HL-60 (cell line): ENCODE data around the gene LMTK2.

Experiments
- DNase-seq, 2 experiments: peaks; one replicate each; pipeline ENCODE4 v3.0.0-alpha.2; 2010 to 2020; ENCODE audit warnings: low read depth in 1 of 2, low spot score in 1 of 2
- H3K27ac ChIP-seq: fragments of 250-450 bp; sonication (Bioruptor Pico); replicated peaks from 2 replicates; pipeline ENCODE4 v1.5.1; 2020; ENCODE audit warnings: mild to moderate bottlenecking, moderate library complexity
- H3K27me3 ChIP-seq: fragments of 250-450 bp; sonication (Bioruptor Pico); 2 replicates; pipeline ENCODE4 v1.5.1; 2021; ENCODE audit warnings: mild to moderate bottlenecking, moderate library complexity; ENCODE audit not compliant: insufficient read depth, poor library complexity, severe bottlenecking
- H3K4me3 ChIP-seq: replicated peaks from 2 replicates; pipeline ENCODE4 v1.5.1; 2011; ENCODE audit warnings: mild to moderate bottlenecking, control low read depth, low read length; ENCODE audit not compliant: insufficient read depth
- GABPA ChIP-seq: IDR thresholded peaks from 2 replicates; pipeline ENCODE4 v1.6.1; 2012; ENCODE audit warnings: low read depth
- POLR2AphosphoS5 ChIP-seq: IDR thresholded peaks from 2 replicates; pipeline ENCODE4 v1.6.1; 2012; ENCODE audit warnings: low read depth
- SPI1 ChIP-seq: IDR thresholded peaks from 2 replicates; pipeline ENCODE4 v1.6.1; 2012; ENCODE audit warnings: low read depth, mild to moderate bottlenecking, borderline replicate concordance
- TF ChIP-seq, protein P1 (sequence below): IDR thresholded peaks from one replicate; pipeline ENCODE4 v1.5.1; 2011; ENCODE audit warnings: low read length, control low read depth, inconsistent platforms; ENCODE audit not compliant: insufficient read depth
- TF ChIP-seq, protein P2 (sequence below): IDR thresholded peaks from 2 replicates; pipeline ENCODE4 v1.6.1; 2012; ENCODE audit warnings: low read depth; ENCODE audit not compliant: insufficient replicate concordance

Gene LMTK2

DNA sequence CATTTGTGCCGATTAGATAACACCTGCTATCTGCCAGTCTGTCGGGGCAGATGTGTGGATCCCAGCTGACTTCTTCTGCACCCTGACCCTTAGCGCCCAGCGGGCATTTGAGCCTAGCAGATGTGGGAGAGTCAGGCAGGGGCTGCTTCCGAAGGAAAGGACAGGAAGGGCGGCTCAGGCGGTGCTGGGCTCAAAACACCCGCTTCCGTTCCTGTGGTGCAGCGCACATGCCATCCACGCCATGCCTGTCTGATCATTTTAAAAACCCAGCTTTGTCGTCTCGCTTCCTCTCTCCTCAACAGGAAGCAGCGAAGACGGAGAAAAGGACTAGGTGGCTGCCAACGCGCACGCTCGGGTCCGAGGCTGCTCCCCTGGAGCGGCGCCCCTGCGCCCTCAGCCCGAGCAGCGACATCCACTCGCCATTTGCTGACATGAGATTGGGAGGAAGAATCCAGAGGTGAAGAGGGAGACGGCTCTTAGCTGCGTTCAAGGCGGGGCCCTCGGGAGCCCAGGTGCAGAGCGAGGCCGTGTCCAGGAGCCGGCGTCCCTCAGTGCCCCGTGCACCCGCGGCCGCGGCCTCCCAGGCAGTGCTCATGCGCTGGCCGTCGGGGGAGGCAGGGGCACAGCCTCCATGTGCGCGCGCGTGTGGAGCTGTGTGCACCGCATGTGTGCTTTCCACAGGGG lies 98.6 kb downstream of the LMTK2 start:
- Histone ChIP-seq H3K27me3 (no peaks in the 10 kb centered on the region), H3K4me3 (no peak overlapping the region), H3K27ac (no peak overlapping the region)
- DNase-seq: no peak
- TF ChIP-seq, protein P1, sequence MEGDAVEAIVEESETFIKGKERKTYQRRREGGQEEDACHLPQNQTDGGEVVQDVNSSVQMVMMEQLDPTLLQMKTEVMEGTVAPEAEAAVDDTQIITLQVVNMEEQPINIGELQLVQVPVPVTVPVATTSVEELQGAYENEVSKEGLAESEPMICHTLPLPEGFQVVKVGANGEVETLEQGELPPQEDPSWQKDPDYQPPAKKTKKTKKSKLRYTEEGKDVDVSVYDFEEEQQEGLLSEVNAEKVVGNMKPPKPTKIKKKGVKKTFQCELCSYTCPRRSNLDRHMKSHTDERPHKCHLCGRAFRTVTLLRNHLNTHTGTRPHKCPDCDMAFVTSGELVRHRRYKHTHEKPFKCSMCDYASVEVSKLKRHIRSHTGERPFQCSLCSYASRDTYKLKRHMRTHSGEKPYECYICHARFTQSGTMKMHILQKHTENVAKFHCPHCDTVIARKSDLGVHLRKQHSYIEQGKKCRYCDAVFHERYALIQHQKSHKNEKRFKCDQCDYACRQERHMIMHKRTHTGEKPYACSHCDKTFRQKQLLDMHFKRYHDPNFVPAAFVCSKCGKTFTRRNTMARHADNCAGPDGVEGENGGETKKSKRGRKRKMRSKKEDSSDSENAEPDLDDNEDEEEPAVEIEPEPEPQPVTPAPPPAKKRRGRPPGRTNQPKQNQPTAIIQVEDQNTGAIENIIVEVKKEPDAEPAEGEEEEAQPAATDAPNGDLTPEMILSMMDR: no peak
- TF ChIP-seq GABPA (no peak), POLR2AphosphoS5 (no peak), SPI1 (no peak)
- TF ChIP-seq, protein P2, sequence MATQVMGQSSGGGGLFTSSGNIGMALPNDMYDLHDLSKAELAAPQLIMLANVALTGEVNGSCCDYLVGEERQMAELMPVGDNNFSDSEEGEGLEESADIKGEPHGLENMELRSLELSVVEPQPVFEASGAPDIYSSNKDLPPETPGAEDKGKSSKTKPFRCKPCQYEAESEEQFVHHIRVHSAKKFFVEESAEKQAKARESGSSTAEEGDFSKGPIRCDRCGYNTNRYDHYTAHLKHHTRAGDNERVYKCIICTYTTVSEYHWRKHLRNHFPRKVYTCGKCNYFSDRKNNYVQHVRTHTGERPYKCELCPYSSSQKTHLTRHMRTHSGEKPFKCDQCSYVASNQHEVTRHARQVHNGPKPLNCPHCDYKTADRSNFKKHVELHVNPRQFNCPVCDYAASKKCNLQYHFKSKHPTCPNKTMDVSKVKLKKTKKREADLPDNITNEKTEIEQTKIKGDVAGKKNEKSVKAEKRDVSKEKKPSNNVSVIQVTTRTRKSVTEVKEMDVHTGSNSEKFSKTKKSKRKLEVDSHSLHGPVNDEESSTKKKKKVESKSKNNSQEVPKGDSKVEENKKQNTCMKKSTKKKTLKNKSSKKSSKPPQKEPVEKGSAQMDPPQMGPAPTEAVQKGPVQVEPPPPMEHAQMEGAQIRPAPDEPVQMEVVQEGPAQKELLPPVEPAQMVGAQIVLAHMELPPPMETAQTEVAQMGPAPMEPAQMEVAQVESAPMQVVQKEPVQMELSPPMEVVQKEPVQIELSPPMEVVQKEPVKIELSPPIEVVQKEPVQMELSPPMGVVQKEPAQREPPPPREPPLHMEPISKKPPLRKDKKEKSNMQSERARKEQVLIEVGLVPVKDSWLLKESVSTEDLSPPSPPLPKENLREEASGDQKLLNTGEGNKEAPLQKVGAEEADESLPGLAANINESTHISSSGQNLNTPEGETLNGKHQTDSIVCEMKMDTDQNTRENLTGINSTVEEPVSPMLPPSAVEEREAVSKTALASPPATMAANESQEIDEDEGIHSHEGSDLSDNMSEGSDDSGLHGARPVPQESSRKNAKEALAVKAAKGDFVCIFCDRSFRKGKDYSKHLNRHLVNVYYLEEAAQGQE: no peak

DNA sequence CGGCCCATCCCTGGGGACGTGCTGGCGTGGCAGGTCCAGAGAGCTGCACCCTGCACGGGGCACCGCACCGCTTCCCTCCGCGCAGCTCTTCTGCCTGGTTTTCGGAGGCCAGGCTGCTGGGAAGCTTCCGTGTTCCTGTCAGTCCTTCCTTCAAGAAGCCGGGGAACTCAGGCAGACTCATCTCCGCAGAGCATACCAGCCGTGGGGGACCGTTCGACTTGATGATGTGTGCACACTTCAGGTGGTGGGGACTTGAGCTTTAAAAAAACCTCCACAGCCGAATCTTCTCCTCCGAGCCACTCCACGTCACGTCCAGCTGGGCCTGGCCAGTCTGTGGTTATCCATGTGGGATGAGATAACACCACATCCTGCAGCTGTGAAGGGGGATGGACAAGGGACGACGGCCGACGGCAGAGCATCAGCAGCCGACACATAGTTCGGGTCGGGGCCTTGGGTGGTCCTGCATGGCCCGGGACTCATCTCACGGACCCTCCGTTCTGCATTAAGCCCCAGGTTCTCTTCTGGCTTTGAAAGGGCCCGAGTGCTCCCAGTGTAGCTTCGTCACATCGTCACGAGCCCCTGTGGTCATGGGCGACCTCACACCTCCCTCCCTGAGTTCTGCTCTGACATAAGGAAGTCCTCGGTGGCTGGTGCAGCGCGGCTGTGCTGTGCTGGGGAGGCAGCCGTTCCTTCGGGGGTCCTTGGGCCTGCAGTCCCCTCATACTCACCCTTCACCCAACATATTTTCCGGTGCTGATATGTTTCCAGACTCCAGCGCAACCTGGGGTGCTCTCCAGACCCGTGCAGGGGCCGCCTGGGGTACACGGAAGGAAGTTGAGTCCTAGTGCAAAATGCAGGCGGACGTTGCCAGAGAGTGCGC lies 100.0 kb downstream of the LMTK2 start:
- Histone ChIP-seq H3K27me3 (no peaks in the 10 kb centered on the region), H3K4me3 (no peak overlapping the region), H3K27ac (no peak overlapping the region)
- DNase-seq: no peak
- TF ChIP-seq GABPA: no peak
- TF ChIP-seq, protein P2: no peak
- no peak for TF ChIP-seq SPI1
- TF ChIP-seq POLR2AphosphoS5: no peak
- TF ChIP-seq, protein P1: no peak

- no peak overlapping the region for H3K27ac ChIP-seq
- no peaks in the 10 kb centered on the region for H3K27me3 ChIP-seq
- TF ChIP-seq SPI1: no peak
- DNase-seq: no peak
- H3K4me3 ChIP-seq: no peak overlapping the region
Measured at GRCh38 chr7:98209166-98209920, 102.7 kb downstream of the LMTK2 start.
